Upper lobe of left lung (tissue), 4 donors: ENCODE data around the gene UCP3.

Experiments used
- CTCF ChIP-seq, 6 experiments: fragments of 450-650 bp in 4 of 6; fragments of 200-600 bp in 2 of 6; sonication (generic) in 2 of 6; IDR thresholded peaks; one replicate each; pipeline ENCODE4 v1.5.1; 2016 to 2019; ENCODE audit warnings: antibody characterized with exemption in 6 of 6
- POLR2AphosphoS5 ChIP-seq, 2 donors: sonication (generic); formaldehyde crosslinking; IDR thresholded peaks; one replicate each; pipeline ENCODE4 v1.5.1; 2017; ENCODE audit warnings: antibody characterized with exemption in 2 of 2

GRCh38 chr11:73963861-73964260, 45.0 kb downstream of the UCP3 start:
- no peak for TF ChIP-seq CTCF (IDR thresholded peaks at IDR 0.05)
- TF ChIP-seq POLR2AphosphoS5 (IDR thresholded peaks at IDR 0.05): no peak
